Liver (tissue), 9 donors: ENCODE results near the gene ADCY2. TPM values are rescaled to one million over a fixed set of nuclear protein-coding genes. Genes with fewer than 3 reads are reported as not detected.

Experiments used
- DNase-seq: peaks from one replicate; pipeline ENCODE4 v3.0.0-alpha.2; 2017; ENCODE audit warnings: low spot score
- H3K27ac ChIP-seq, 2 donors: one replicate each; pipeline ENCODE4 v1.7.0; 2013; ENCODE audit warnings: inconsistent platforms in 2 of 2, low read length in 2 of 2, control low read depth in 1 of 2, low read depth in 1 of 2, mild to moderate bottlenecking in 1 of 2
- H3K27me3 ChIP-seq, 4 donors: one replicate each; pipeline versions ENCODE4 v1.6.1 to v1.7.0; 2013; ENCODE audit warnings: low read length in 3 of 4, inconsistent platforms in 1 of 4, mild to moderate bottlenecking in 1 of 4, moderate library complexity in 1 of 4; ENCODE audit not compliant: control insufficient read depth in 4 of 4, insufficient read depth in 4 of 4
- H3K36me3 ChIP-seq, 4 donors: one replicate each; pipeline versions ENCODE4 v1.6.1 to v1.7.0; 2013; ENCODE audit warnings: low read length in 3 of 4, mild to moderate bottlenecking in 3 of 4, low read depth in 1 of 4, moderate library complexity in 1 of 4; ENCODE audit not compliant: control insufficient read depth in 4 of 4, insufficient read depth in 3 of 4
- H3K4me1 ChIP-seq, 4 donors: one replicate each; pipeline versions ENCODE4 v1.6.1 to v1.7.0; 2013; ENCODE audit warnings: low read length in 3 of 4, mild to moderate bottlenecking in 3 of 4, moderate library complexity in 1 of 4; ENCODE audit not compliant: control insufficient read depth in 4 of 4, insufficient read depth in 4 of 4
- H3K4me3 ChIP-seq, 3 donors: one replicate each; pipeline versions ENCODE4 v1.6.1 to v1.7.0; 2013; ENCODE audit warnings: low read length in 3 of 3, control low read depth in 1 of 3, low read depth in 1 of 3, mild to moderate bottlenecking in 1 of 3
- H3K9ac ChIP-seq, 2 donors: one replicate each; pipeline ENCODE4 v1.7.0; 2013; ENCODE audit warnings: low read length in 2 of 2, mild to moderate bottlenecking in 2 of 2, moderate library complexity in 2 of 2, control low read depth in 1 of 2, low read depth in 1 of 2
- H3K9me3 ChIP-seq, 4 donors: one replicate each; pipeline versions ENCODE4 v1.6.1 to v1.7.0; 2013; ENCODE audit warnings: low read length in 3 of 4; ENCODE audit not compliant: control insufficient read depth in 4 of 4
- CTCF ChIP-seq: fragments of 150-350 bp; IDR thresholded peaks from 2 replicates; pipeline ENCODE4 v1.5.1; 2017; ENCODE audit warnings: improper control_type of control experiment, low read depth, low read length; ENCODE audit not compliant: missing input control
- EGR1 ChIP-seq, 2 donors: IDR thresholded peaks; 2 replicates each; pipeline ENCODE4 v1.6.1; 2016 to 2018; ENCODE audit warnings: antibody characterized with exemption in 2 of 2, low read depth in 2 of 2
- FOXA1 ChIP-seq: IDR thresholded peaks from 2 replicates; pipeline ENCODE4 v1.6.1; 2016; ENCODE audit warnings: antibody characterized with exemption
- FOXA2 ChIP-seq: IDR thresholded peaks from 2 replicates; pipeline ENCODE4 v1.6.1; 2016; ENCODE audit warnings: antibody characterized with exemption
- GABPA ChIP-seq, 2 donors: IDR thresholded peaks in 1 of 2; conservative IDR thresholded peaks in 1 of 2; 2 replicates each; pipeline ENCODE4 v1.6.1; 2016; ENCODE audit warnings: antibody characterized with exemption in 2 of 2, mild to moderate bottlenecking in 1 of 2, moderate library complexity in 1 of 2
- HNF4A ChIP-seq, 2 donors: conservative IDR thresholded peaks; 2 replicates each; pipeline ENCODE4 v1.6.1; 2016; ENCODE audit warnings: antibody characterized with exemption in 2 of 2, mild to moderate bottlenecking in 2 of 2
- JUND ChIP-seq, 2 donors: IDR thresholded peaks; 2 replicates each; pipeline ENCODE4 v1.6.1; 2016; ENCODE audit warnings: antibody characterized with exemption in 2 of 2
- MAX ChIP-seq: IDR thresholded peaks from 2 replicates; pipeline ENCODE4 v1.6.1; 2016; ENCODE audit warnings: antibody characterized with exemption
- NR2F2 ChIP-seq: IDR thresholded peaks from 2 replicates; pipeline ENCODE4 v1.6.1; 2016; ENCODE audit warnings: antibody characterized with exemption
- RAD21 ChIP-seq, 2 donors: IDR thresholded peaks; 2 replicates each; pipeline ENCODE4 v1.6.1; 2016; ENCODE audit warnings: antibody characterized with exemption in 2 of 2, mild to moderate bottlenecking in 2 of 2
- REST ChIP-seq: IDR thresholded peaks from 2 replicates; pipeline ENCODE4 v1.6.1; 2016; ENCODE audit warnings: antibody characterized with exemption, mild to moderate bottlenecking
- RXRA ChIP-seq, 2 donors: IDR thresholded peaks; 2 replicates each; pipeline ENCODE4 v1.6.1; 2017 to 2018; ENCODE audit warnings: antibody characterized with exemption in 2 of 2, mild to moderate bottlenecking in 1 of 2
- SP1 ChIP-seq: IDR thresholded peaks from 2 replicates; pipeline ENCODE4 v1.6.1; 2018; ENCODE audit warnings: antibody characterized with exemption, mild to moderate bottlenecking
- TAF1 ChIP-seq: conservative IDR thresholded peaks from 2 replicates; pipeline ENCODE4 v1.6.1; 2016; ENCODE audit warnings: antibody characterized with exemption, mild to moderate bottlenecking
- YY1 ChIP-seq: IDR thresholded peaks from 2 replicates; pipeline ENCODE4 v1.6.1; 2016; ENCODE audit warnings: antibody characterized with exemption, mild to moderate bottlenecking
- ZBTB33 ChIP-seq: IDR thresholded peaks from 2 replicates; pipeline ENCODE4 v1.6.1; 2016; ENCODE audit warnings: antibody characterized with exemption
- whole genome bisulfite sequencing: extraction: QIAGEN DNeasy Blood & Tissue Kit; methylation state at CpG from one replicate; pipeline ENCODE4 v1.1.7; 2013; 5-methylcytosine and 5-hydroxymethylcytosine counted together
- polyA plus RNA-seq, 2 donors: library from polyadenylated mRNA; stranded (reverse) in 1 of 2; unstranded in 1 of 2; fragments of 200-250 nt in 1 of 2; fragments of >200 nt in 1 of 2; fragmentation: Nextera tagmentation in 1 of 2; extraction: Ambion mirVana in 1 of 2; gene quantifications; one replicate each; pipeline versions ENCODE4 v1.2.1 to v1.2.3, GENCODE V29; 2013 to 2015
- total RNA-seq, 2 donors: library from RNA; depleted of rRNA; stranded (reverse); fragments of >200 nt; gene quantifications; one replicate each; pipeline ENCODE4 v1.2.3, GENCODE V29; 2014
- donor health status: healthy.
- donor health status: healthy.
- donor health status: healthy.
- donor health status: healthy.
- donor health status: healthy.

ADCY2 gene
- total and polyA plus RNA-seq, 4 donors, result not detected

- peaks cover 0 to 3% (median 0%) of the 10 kb centered on the region in 4 donors for H3K27me3 ChIP-seq
- TF ChIP-seq YY1 (no peak), RAD21 (IDR thresholded peaks at IDR 0.05) (no peak), GABPA (IDR thresholded peaks at IDR 0.05 in 1 of 2, conservative IDR thresholded peaks at IDR 0.05 in 1 of 2) (no peak)
- H3K4me3 ChIP-seq, result no peak overlapping the region
- H3K36me3 ChIP-seq, result no peaks in the 10 kb centered on the region
- no peak overlapping the region for H3K27ac ChIP-seq
- 60% methylated on average over 3 of the region's 3 CpGs for WGBS
- H3K4me1 ChIP-seq, result no peaks in the 10 kb centered on the region
- no peak for DNase-seq
- no peak overlapping the region for H3K9ac ChIP-seq
- H3K9me3 ChIP-seq, result no peaks in the 10 kb centered on the region
Observed at GRCh38 chr5:7795306-7795705, 399.4 kb downstream of the ADCY2 start.

GRCh38 chr5:7801891-7802614 is 406.1 kb downstream of the ADCY2 start:
- 83% methylated on average over 14 of the region's 14 CpGs for WGBS
- Histone ChIP-seq H3K9me3 (no peaks in the 10 kb centered on the region), H3K36me3 (no peaks in the 10 kb centered on the region), H3K4me1 (no peaks in the 10 kb centered on the region), H3K27me3 (peaks cover 0 to 3% (median 0%) of the 10 kb centered on the region in 4 donors), H3K9ac (no peak overlapping the region), H3K27ac (no peak overlapping the region), H3K4me3 (no peak overlapping the region)
- TF ChIP-seq YY1, result no peak
- TF ChIP-seq FOXA2, result no peak
- no peak for TF ChIP-seq RXRA (IDR thresholded peaks at IDR 0.05)
- TF ChIP-seq FOXA1, result no peak
- DNase-seq, result no peak

- TF ChIP-seq EGR1 (IDR thresholded peaks at IDR 0.05; ENCODE audit: low read depth in 2 of 2), result no peak
- no peak for TF ChIP-seq SP1
- no peak for TF ChIP-seq REST
- no peak for TF ChIP-seq HNF4A (conservative IDR thresholded peaks at IDR 0.05)
- TF ChIP-seq TAF1, result no peak
- no peak for TF ChIP-seq RAD21 (IDR thresholded peaks at IDR 0.05)
- no peak for TF ChIP-seq CTCF
- no peak for TF ChIP-seq JUND (IDR thresholded peaks at IDR 0.05)
- TF ChIP-seq ZBTB33, result no peak
- TF ChIP-seq NR2F2, result no peak
- no peak for TF ChIP-seq GABPA (IDR thresholded peaks at IDR 0.05 in 1 of 2, conservative IDR thresholded peaks at IDR 0.05 in 1 of 2)
- no peak for TF ChIP-seq MAX
- no peak for TF ChIP-seq YY1
- TF ChIP-seq FOXA1, result no peak
- Histone ChIP-seq H3K27me3 (peaks cover 0 to 1% (median 0%) of the 10 kb centered on the region in 4 donors), H3K4me1 (no peaks in the 10 kb centered on the region), H3K27ac (no peak overlapping the region), H3K36me3 (no peaks in the 10 kb centered on the region), H3K9me3 (no peaks in the 10 kb centered on the region), H3K9ac (no peak overlapping the region), H3K4me3 (no peak overlapping the region)
- WGBS, result 78% methylated on average over 6 of the region's 6 CpGs
- DNase-seq, result no peak
Observed at GRCh38 chr5:7802855-7803254, 406.9 kb downstream of the ADCY2 start.
